IPS DF 6.9 (cell line): ENCODE measurements around the gene PUM1.

ENCODE experiments used
- DNase-seq: peaks from one replicate; pipeline ENCODE4 v3.0.0-alpha.2; 2013; ENCODE audit warnings: low read depth, low spot score
- H3K27ac ChIP-seq: one replicate; pipeline ENCODE4 v1.5.1; 2013; ENCODE audit warnings: low read length, control low read depth
- H3K27me3 ChIP-seq: 2 replicates; pipeline ENCODE4 v1.6.1; 2013; ENCODE audit warnings: mild to moderate bottlenecking, low read length; ENCODE audit not compliant: control insufficient read depth, insufficient read depth
- H3K36me3 ChIP-seq: 2 replicates; pipeline ENCODE4 v1.6.1; 2013; ENCODE audit warnings: low read length; ENCODE audit not compliant: control insufficient read depth, insufficient read depth
- H3K4me1 ChIP-seq: 2 replicates; pipeline ENCODE4 v1.6.1; 2013; ENCODE audit warnings: low read length; ENCODE audit not compliant: control insufficient read depth, insufficient read depth
- H3K4me3 ChIP-seq: 2 replicates; pipeline ENCODE4 v1.5.1; 2013; ENCODE audit warnings: mild to moderate bottlenecking, low read length
- H3K9me3 ChIP-seq: 2 replicates; pipeline ENCODE4 v1.6.1; 2013; ENCODE audit warnings: low read length, inconsistent platforms; ENCODE audit not compliant: control insufficient read depth, insufficient read depth
- whole genome bisulfite sequencing: extraction: QIAGEN DNeasy Blood & Tissue Kit; methylation state at CpG from one replicate; pipeline ENCODE4 v1.1.7; 2013; ENCODE audit warnings: mixed read lengths, missing lambda C conversion rate; ENCODE audit not compliant: insufficient read length, insufficient coverage; 5-methylcytosine and 5-hydroxymethylcytosine counted together

The PUM1 gene

DNA sequence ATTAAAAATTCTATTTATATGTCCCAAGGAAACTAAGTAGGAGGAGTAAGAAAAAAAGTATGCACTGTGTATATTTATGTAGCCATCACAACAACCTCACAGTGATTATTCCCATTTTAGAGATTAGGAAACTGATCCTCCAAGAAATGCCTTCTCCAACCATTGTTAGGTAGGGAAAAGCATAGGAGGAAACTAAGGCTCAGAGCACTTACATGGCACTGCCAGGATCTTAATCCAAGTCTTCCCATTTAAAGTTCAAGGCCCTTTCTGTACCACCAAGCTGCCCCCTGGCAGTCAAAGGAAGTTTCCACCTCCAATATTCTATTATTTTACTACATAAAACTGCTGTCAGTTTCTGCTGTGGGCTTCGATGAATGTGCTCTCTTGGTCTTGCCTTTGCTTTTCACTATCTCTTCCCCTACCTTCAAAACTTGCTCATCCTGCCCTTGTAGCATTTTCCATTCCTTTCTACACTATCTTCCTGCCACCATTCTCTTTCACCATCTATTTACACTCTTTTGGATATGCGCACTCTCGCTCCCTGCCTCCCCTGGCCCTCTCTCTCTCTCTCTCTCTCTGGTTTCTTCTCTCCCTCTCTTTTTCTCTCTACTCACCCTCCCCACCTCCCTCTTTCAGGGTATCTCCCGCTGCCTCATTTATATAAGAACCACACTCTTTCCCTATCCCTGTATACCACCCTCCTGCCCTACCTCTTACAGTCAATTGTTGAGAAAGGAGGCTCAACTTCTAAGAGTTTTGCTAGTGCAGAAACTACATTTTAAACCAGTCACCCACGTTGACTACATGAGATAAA is 34.0 kb downstream of the PUM1 start:
- H3K4me1 ChIP-seq, result peaks cover 5% of the 10 kb centered on the region
- no peak overlapping the region for H3K4me3 ChIP-seq
- WGBS, result no CpG with 5 or more reads among the region's 5 CpGs

DNA sequence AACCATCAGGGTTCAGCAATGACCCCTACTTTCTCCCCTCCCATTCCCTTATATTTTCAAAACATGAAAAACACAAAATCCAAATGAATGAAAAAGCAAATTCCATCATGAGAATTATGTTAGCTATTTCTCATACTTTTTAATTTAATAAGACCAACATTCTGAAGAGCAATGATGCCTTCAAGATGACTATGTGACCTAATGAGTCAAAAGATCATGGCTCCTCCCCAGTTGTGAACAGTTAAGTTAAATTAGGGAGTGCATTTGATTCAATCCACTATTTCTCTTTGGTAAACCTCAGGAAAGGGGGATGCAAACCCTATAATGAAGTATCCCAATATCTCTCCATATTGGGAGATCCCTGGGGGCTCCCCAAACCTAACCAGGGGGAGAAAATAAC is 36.5 kb downstream of the PUM1 start:
- H3K36me3 ChIP-seq, result no peaks in the 10 kb centered on the region

More for the DNA sequence above, 34.0 kb downstream of the PUM1 start:
- Histone ChIP-seq H3K27ac (no peak overlapping the region), H3K27me3 (no peaks in the 10 kb centered on the region), H3K9me3 (no peaks in the 10 kb centered on the region), H3K36me3 (no peaks in the 10 kb centered on the region; the same call in 1 of the 2 replicates)
- DNase-seq, result no peak

DNA sequence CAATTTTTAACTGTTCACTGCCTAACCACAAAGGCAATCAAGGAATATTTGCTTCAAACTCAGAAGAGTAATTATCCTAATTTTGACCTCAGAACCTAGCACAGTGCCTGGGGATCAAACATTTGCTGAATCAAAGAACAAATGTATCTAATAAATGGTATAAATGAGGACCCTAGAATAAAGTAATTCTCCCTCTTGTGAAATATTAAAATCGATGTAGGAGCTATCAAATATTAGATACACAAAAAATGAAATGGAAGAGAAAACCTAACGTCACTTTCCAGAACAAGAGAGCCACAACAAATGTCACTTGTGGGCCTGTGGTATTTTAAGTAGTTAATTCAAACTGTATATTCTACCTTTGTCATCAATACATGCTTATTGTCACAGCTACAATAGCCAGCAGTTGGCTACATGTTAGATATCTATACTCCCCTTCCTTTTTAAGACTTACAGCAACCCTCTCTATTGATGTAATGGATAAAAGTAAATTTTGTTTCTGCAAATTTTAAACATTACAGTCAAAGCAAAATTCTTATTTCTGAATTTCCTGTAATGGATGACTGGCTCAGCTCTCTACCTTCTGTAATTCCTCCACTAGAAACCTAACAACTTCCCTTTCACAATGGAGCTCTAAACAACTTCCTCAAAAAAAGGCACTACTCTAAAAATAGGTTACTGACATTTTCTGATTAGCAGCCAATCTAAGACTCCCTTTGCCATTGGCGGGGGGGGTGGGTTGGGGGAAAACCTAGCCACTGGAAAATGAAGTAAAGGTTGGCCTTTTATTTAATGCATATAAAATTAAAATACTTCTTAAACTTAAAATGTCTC is 37.6 kb downstream of the PUM1 start:
- no peaks in the 10 kb centered on the region for H3K9me3 ChIP-seq
- H3K36me3 ChIP-seq, result no peaks in the 10 kb centered on the region
- no peaks in the 10 kb centered on the region for H3K27me3 ChIP-seq
- DNase-seq, result no peak
- no CpG with 5 or more reads among the region's 3 CpGs for WGBS
- peaks cover 1% of the 10 kb centered on the region; the same call in 1 of the 2 replicates for H3K4me1 ChIP-seq
- H3K4me3 ChIP-seq, result no peak overlapping the region
- H3K27ac ChIP-seq, result no peak overlapping the region

More for the DNA sequence above, 36.5 kb downstream of the PUM1 start:
- Histone ChIP-seq H3K4me1 (peaks cover 5% of the 10 kb centered on the region; the same call in 1 of the 2 replicates), H3K4me3 (no peak overlapping the region), H3K27ac (no peak overlapping the region), H3K9me3 (no peaks in the 10 kb centered on the region), H3K27me3 (no peaks in the 10 kb centered on the region)
- DNase-seq, result no peak

DNA sequence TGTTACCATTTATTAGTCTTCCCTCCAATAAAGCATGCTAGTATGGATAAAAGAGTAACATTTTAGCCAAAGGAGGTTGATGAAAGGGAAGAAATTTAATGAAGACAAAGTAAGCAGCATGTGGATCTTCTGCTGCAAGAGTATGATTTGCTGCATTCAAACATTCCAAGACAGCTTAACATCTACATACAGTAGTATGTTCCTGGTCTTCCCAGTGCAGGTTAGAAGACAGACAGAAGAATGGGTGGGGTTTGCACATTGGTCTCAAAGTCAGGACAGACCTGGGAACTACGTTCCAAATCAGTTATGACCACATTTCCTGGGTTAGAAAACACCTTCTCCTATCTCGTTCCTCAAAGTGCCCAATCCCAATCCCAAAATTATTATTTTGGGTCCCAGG is 43.3 kb downstream of the PUM1 start:
- DNase-seq, result no peak
- Histone ChIP-seq H3K4me1 (no peaks in the 10 kb centered on the region), H3K36me3 (no peaks in the 10 kb centered on the region), H3K4me3 (no peak overlapping the region), H3K27ac (no peak overlapping the region), H3K9me3 (no peaks in the 10 kb centered on the region), H3K27me3 (no peaks in the 10 kb centered on the region)
- no CpG with 5 or more reads among the region's 2 CpGs for WGBS

DNA sequence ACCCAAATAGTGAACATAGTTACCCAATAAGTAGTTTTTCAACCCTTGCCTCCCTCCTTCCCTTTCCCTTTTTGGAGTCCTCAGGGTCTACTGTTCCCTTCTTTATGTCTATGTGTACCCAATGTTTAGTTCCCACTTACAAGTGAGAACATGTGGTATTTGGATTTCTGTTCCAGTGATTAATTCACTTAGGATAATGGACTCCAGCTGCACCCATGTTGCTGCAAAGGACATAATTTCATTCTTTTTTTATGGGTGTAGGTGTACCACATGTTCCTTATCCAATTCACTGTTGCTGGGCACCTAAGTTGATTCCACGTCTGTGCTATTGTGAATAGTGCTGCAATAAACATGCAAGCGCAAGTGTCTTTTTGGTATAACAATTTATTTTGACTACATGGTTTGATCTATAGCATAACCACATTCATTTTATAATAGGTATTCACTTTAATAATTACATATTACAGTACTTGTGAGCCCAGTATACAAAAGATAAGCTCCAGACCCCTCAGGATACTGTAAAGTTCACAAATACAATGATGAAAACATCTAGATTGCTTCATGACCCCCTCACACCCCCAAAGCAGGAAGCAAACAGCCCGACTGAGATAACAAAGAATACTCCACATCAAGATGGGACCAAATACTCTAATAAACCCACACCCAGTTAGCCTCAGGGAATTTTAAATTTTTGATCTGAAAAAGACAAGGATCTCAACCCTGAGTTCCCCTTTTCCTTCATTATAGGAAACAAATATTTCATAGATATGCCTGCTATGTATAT is 45.3 kb downstream of the PUM1 start:
- no peak for DNase-seq
- H3K4me1 ChIP-seq, result no peaks in the 10 kb centered on the region

DNA sequence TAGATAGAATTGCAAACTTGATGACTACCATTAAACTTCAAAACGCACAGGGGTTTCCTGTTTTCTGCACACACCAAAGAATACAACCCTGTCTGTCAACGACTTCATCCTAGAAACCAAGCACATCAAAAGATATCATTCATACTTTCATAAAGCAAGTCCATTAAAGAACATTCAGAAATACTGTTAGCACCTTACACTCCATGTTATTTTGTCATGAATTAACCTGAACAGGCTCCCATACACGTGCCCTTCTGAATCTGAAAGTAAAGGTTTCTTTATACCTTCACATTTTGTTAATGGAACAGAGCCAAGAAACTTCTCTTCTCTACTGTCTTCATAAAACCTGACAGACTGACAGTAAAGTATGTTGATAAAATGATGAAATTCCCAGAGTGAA is 46.1 kb downstream of the PUM1 start:
- no peaks in the 10 kb centered on the region for H3K27me3 ChIP-seq
- WGBS, result no CpG with 5 or more reads among the region's 3 CpGs
- H3K4me1 ChIP-seq, result no peaks in the 10 kb centered on the region
- no peak overlapping the region for H3K4me3 ChIP-seq
- H3K36me3 ChIP-seq, result no peaks in the 10 kb centered on the region
- no peak for DNase-seq
- no peak overlapping the region for H3K27ac ChIP-seq
- no peaks in the 10 kb centered on the region for H3K9me3 ChIP-seq

More for the DNA sequence above, 45.3 kb downstream of the PUM1 start:
- WGBS, result no CpG with 5 or more reads among the region's 3 CpGs
- Histone ChIP-seq H3K9me3 (no peaks in the 10 kb centered on the region), H3K27ac (no peak overlapping the region), H3K27me3 (no peaks in the 10 kb centered on the region), H3K4me3 (no peak overlapping the region), H3K36me3 (no peaks in the 10 kb centered on the region)

DNA sequence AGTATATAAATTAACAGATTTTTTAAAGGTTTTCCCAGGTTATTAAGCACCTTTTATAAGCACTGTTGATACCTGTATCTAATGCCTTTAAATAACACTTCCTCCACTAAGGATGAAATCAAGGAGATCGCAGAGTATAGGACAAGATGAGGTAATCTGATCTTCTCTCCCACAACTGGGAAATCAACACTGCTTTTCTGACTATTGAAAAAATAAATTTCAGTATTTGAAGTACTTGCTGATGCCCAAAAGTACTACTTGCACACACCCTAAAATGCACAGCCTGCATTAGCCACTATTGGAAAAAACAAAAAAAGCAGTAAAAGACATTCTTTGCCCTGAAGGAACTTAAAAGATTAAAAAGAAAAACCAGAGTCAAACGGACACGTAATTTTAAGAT is 48.6 kb downstream of the PUM1 start:
- H3K27ac ChIP-seq, result no peak overlapping the region
- no peaks in the 10 kb centered on the region for H3K4me1 ChIP-seq
- H3K9me3 ChIP-seq, result no peaks in the 10 kb centered on the region
- H3K36me3 ChIP-seq, result no peaks in the 10 kb centered on the region
- H3K27me3 ChIP-seq, result no peaks in the 10 kb centered on the region
- no peak for DNase-seq
- WGBS, result no CpG with 5 or more reads among the region's 3 CpGs
- no peak overlapping the region for H3K4me3 ChIP-seq

DNA sequence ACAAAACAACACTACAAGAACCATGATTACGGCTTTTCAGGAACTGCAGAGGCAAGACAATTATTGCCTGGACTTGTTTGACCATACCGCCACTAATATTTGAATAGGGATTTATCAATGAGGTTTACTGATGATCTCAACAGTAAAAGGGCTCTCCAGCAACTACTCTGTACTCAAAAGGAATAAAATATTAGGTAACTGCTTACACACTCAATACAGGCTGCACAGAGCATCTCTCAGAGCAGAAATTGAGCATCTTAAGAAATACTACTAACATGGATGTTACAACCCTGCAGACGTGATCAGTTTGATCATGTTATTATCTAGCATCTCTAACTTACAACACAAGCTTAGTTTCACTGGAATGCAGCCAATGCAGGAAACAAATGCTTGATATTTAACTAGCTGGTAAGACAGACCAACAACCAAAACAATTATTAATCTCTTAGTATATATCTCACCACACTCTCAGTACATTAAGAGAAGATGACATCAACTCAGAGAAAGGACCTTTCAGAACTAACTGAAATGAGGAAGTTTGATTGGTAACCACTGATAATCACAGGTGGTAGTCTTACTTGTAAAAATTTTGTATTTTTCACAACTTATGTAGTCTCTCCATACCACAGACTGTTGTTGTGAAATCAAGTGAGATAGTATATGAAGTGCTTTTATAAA is 52.2 kb downstream of the PUM1 start:
- DNase-seq, result no peak
- Histone ChIP-seq H3K9me3 (no peaks in the 10 kb centered on the region), H3K4me3 (no peak overlapping the region), H3K4me1 (no peaks in the 10 kb centered on the region), H3K27me3 (no peaks in the 10 kb centered on the region), H3K27ac (no peak overlapping the region), H3K36me3 (no peaks in the 10 kb centered on the region)
- no CpG with 5 or more reads among the region's 3 CpGs for WGBS

DNA sequence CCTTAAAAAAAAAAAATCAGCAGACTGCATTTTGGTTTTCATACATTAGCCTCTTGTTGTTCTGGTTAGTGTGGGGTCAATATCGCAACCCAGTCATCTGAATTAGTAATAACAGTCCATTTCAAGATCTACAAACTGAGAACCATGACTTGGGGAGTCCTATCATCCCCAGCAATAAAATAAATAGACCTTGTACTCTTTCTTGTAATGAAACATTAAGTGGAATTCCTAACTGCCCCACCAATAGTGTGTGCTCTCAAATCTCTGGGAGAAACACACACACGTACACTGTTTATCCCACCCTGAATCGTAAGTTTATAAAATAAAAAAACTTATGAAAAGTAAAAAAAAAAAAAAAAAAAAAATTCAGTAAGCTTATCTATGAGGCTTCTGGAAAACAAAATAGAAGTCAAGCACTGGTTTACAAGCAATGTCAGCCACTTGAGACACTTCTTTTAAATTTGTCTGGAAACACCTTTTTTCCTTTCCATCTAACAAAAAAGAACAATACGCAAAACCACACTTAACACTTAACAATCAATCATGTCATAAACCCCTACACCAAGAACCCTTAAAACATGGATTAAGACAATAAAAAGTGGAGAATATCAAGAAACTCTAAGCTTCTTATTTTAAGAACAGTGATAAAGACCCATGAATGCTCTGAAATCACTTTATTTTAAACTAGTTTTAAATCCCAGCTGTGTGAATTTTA is 53.1 kb downstream of the PUM1 start:
- Histone ChIP-seq H3K36me3 (no peaks in the 10 kb centered on the region), H3K4me1 (no peaks in the 10 kb centered on the region), H3K9me3 (no peaks in the 10 kb centered on the region), H3K27me3 (no peaks in the 10 kb centered on the region), H3K4me3 (no peak overlapping the region), H3K27ac (no peak overlapping the region)
- DNase-seq, result no peak
- WGBS, result 100% methylated on average over 1 of the region's 4 CpGs
